ENCODE measurements around the gene TNFRSF25. TPM values are rescaled to one million over a fixed set of nuclear protein-coding genes. Genes with fewer than 3 reads are reported as not detected.

TNFRSF25 gene
- total RNA-seq, 1 experiment from 2014 or later = 19.4 TPM

- no peak overlapping the region for H3T11ph ChIP-seq (ENCODE audit: low read length)
- Mint-ChIP-seq H3K4me1 (peaks cover 16 to 30% of the 10 kb centered on the region in 2 experiments), H3K9me3 (no peaks in the 10 kb centered on the region), H3K36me3 (ENCODE audit: insufficient read depth in 1 of 3, low read depth in 3 of 3) (peaks cover 1 to 36% (median 23%) of the 10 kb centered on the region in 3 experiments; a peak in 6 of 7 replicates), H3K4me3 (no peak overlapping the region; a peak in 1 of 5 replicates), H3K27me3 (ENCODE audit: low read depth) (no peaks in the 10 kb centered on the region; the same call in 1 of the 2 replicates), H3K27ac (peak overlapping the region in 1 of 3 experiments; percentile 34; a peak in 2 of 7 replicates)
- no peaks in the 10 kb centered on the region for H3K27me3 ChIP-seq (ENCODE audit: insufficient read depth, low read length)
- no peak overlapping the region for H3K56ac ChIP-seq (ENCODE audit: insufficient read length, low read depth, low read length)
- no peaks in the 10 kb centered on the region for H4K20me1 ChIP-seq (ENCODE audit: control insufficient read depth, insufficient read depth, insufficient read length)
- no peak overlapping the region for H3K27ac ChIP-seq (ENCODE audit: insufficient read length, low read depth, low read length)
- H3K4me2 ChIP-seq (ENCODE audit: insufficient read depth, insufficient read length, low read length) = no peak overlapping the region
- H4K5ac ChIP-seq (ENCODE audit: insufficient read length, low read depth, low read length) = no peak overlapping the region
- H2BK5ac ChIP-seq (ENCODE audit: insufficient read length, low read length) = no peak overlapping the region
- no peak overlapping the region for H2BK12ac ChIP-seq (ENCODE audit: insufficient read length, low read depth, low read length)
- H3K79me1 ChIP-seq (ENCODE audit: insufficient read depth, low read depth, low read length, poor library complexity, severe bottlenecking) = no peaks in the 10 kb centered on the region
- H4K91ac ChIP-seq (ENCODE audit: insufficient read length, low read depth, low read length) = no peak overlapping the region
- H3K23me2 ChIP-seq (ENCODE audit: insufficient read length, low read depth, low read length, poor library complexity, severe bottlenecking) = no peaks in the 10 kb centered on the region
- no peak overlapping the region for H3K9ac ChIP-seq (ENCODE audit: extremely low read depth, insufficient read length, low read length)
- H3K79me2 ChIP-seq (ENCODE audit: insufficient read depth, low read length) = no peaks in the 10 kb centered on the region
- no peak for TF ChIP-seq CTCF (conservative IDR thresholded peaks at IDR 0.05)
- peaks cover 3% of the 10 kb centered on the region; the same call in 1 of the 2 replicates for H3K4me1 ChIP-seq (ENCODE audit: insufficient read depth, low read length)
- DNase-seq = no peak
- no peak overlapping the region for H2BK20ac ChIP-seq (ENCODE audit: low read depth, low read length, poor library complexity, severe bottlenecking)
- H3K23ac ChIP-seq (ENCODE audit: insufficient read length, low read depth, low read length) = no peak overlapping the region
- H2BK15ac ChIP-seq (ENCODE audit: low read depth, low read length) = no peak overlapping the region
- H2BK120ac ChIP-seq (ENCODE audit: low read depth, low read length, poor library complexity, severe bottlenecking) = no peak overlapping the region
- WGBS (ENCODE audit: extremely low coverage, insufficient read length, low lambda C conversion rate) = no CpG with 5 or more reads among the region's 13 CpGs
- no peaks in the 10 kb centered on the region for H3K9me3 ChIP-seq (ENCODE audit: control insufficient read depth, low read depth, low read length)
- no peak overlapping the region for H4K8ac ChIP-seq (replicated peaks; ENCODE audit: insufficient read length, low read depth, low read length)
- no peak overlapping the region for H3K4ac ChIP-seq (ENCODE audit: low read depth, low read length)
- H2AFZ ChIP-seq (ENCODE audit: low read length) = no peak overlapping the region
- H3K14ac ChIP-seq (ENCODE audit: insufficient read depth, low read length) = no peak overlapping the region; the same call in 1 of the 2 replicates
- H2AK5ac ChIP-seq (ENCODE audit: insufficient read length, low read length) = no peak overlapping the region
- H3K18ac ChIP-seq (ENCODE audit: insufficient read length, low read depth, low read length) = no peak overlapping the region
Observed at GRCh38 chr1:6462412-6463119, 3.4 kb downstream of the TNFRSF25 start.

All from H9 (cell line).